K562 (cell line): Measurements from ENCODE around the gene GMPR. TPM values are rescaled to one million over a fixed set of nuclear protein-coding genes. Genes with fewer than 3 reads are reported as not detected.
A peak's percentile ranks its signal among the peaks of the same experiment; 100 is the strongest.

Experiments
- CBX8 ChIP-seq: fragments of 200-600 bp; sonication (generic); IDR thresholded peaks from 2 replicates; pipeline ENCODE4 v1.6.1; 2012; ENCODE audit warnings: borderline replicate concordance, mixed run types, low read depth, mild to moderate bottlenecking, moderate library complexity, mixed read lengths, low read length, control low read depth, inconsistent platforms; ENCODE audit not compliant: poor library complexity, severe bottlenecking; ENCODE audit errors: extremely low read depth
- DDX20 ChIP-seq: fragments of 450-650 bp; IDR thresholded peaks from 2 replicates; pipeline ENCODE4 v1.6.1; 2016; ENCODE audit warnings: missing genetic modification characterization, low read depth, mild to moderate bottlenecking, missing compliant biosample characterization, moderate library complexity
- ERF ChIP-seq: fragments of 450-650 bp; formaldehyde crosslinking; IDR thresholded peaks from 2 replicates; pipeline ENCODE4 v1.4.0; 2020; ENCODE audit warnings: mild to moderate bottlenecking, mixed read lengths
- GTF2F1 ChIP-seq: IDR thresholded peaks from 2 replicates; pipeline ENCODE4 v1.6.1; 2011; ENCODE audit warnings: low read depth, low read length, improper control_type of control experiment
- JUND ChIP-seq, 2 experiments: IDR thresholded peaks; 2 replicates in 1 of 2; 3 replicates in 1 of 2; pipeline ENCODE4 v1.6.1; 2011; ENCODE audit warnings: borderline replicate concordance in 2 of 2, low read depth in 2 of 2, low read length in 2 of 2, improper control_type of control experiment in 1 of 2, missing biosample characterization in 1 of 2, missing genetic modification characterization in 1 of 2, missing genetic modification reagents in 1 of 2
- KLF6 ChIP-seq: fragments of 250-450 bp; sonication (Bioruptor Pico); IDR thresholded peaks from 2 replicates; pipeline ENCODE4 v1.4.0; 2020; ENCODE audit warnings: mild to moderate bottlenecking, moderate library complexity, borderline replicate concordance
- LARP7 ChIP-seq: fragments of 450-650 bp; IDR thresholded peaks from 2 replicates; pipeline ENCODE4 v1.6.1; 2016
- MED1 ChIP-seq: sonication (generic); formaldehyde crosslinking; IDR thresholded peaks from 2 replicates; pipeline ENCODE4 v1.8.1; 2023; ENCODE audit warnings: missing genetic modification reagents, borderline replicate concordance
- RBM34 ChIP-seq: fragments of 200-400 bp; formaldehyde crosslinking; IDR thresholded peaks from 2 replicates; pipeline ENCODE4 v1.6.1; 2018; ENCODE audit warnings: low read length, borderline replicate concordance; ENCODE audit not compliant: insufficient read depth
- SP2 ChIP-seq: IDR thresholded peaks from 2 replicates; pipeline ENCODE4 v1.6.1; 2011; ENCODE audit warnings: mild to moderate bottlenecking, low read depth, low read length, moderate library complexity; ENCODE audit not compliant: poor library complexity, severe bottlenecking; ENCODE audit errors: extremely low read depth
- TEAD4 ChIP-seq, 2 experiments: sonication (generic) in 1 of 2; formaldehyde crosslinking in 1 of 2; IDR thresholded peaks; 2 replicates each; pipeline versions ENCODE4 v1.6.1 to v1.8.0; 2012 to 2022; ENCODE audit warnings: borderline replicate concordance in 1 of 2, inconsistent platforms in 1 of 2, low read length in 1 of 2, mild to moderate bottlenecking in 1 of 2, missing genetic modification reagents in 1 of 2
- XRCC4 ChIP-seq: IDR thresholded peaks from one replicate; pipeline ENCODE4 v1.6.1; 2011; ENCODE audit not compliant: insufficient read depth, insufficient read length; ENCODE audit errors: extremely low read depth
- ZEB2 ChIP-seq: fragments of 450-650 bp; IDR thresholded peaks from 2 replicates; pipeline ENCODE4 v1.6.1; 2016
- ZNF311 ChIP-seq: fragments of 250-450 bp; sonication (Bioruptor Pico); IDR thresholded peaks from 2 replicates; pipeline ENCODE4 v1.4.0; 2020; ENCODE audit warnings: mild to moderate bottlenecking, moderate library complexity
- ZNF583 ChIP-seq: fragments of 250-450 bp; sonication (Bioruptor Pico); IDR thresholded peaks from 2 replicates; pipeline ENCODE4 v1.4.0; 2020
- polyA plus RNA-seq, 8 experiments: library from polyadenylated mRNA; depleted of rRNA in 4 of 8; stranded (reverse) in 5 of 8; unstranded in 3 of 8; fragments of >200 nt; fragmentation: Nextera tagmentation in 2 of 8; fragmentation: Illumina TruSeq in 1 of 8; extraction: Ambion mirVana in 2 of 8; extraction: Trizol in 1 of 8; gene quantifications; 2 replicates each; pipeline versions ENCODE4 v1.2.1 to v1.2.3, GENCODE V29; 2011 to 2014; ENCODE audit warnings: inconsistent platforms in 1 of 8, missing spikeins in 1 of 8
- total RNA-seq, 7 experiments: library from RNA; depleted of rRNA in 6 of 7; stranded (reverse); fragments of >200 nt in 6 of 7; fragmentation: Illumina TruSeq in 2 of 7; extraction: Trizol in 2 of 7; gene quantifications; 2 replicates each; pipeline versions ENCODE4 v1.2.1 to v1.2.3, GENCODE V29; 2011 to 2021; ENCODE audit warnings: low replicate concordance in 1 of 7
- TF ChIP-seq, protein P1 (sequence below): sonication (generic); formaldehyde crosslinking; IDR thresholded peaks from 2 replicates; pipeline ENCODE4 v1.8.0; 2022; ENCODE audit warnings: missing genetic modification reagents, mild to moderate bottlenecking, moderate library complexity, borderline replicate concordance
- TF ChIP-seq, protein P2 (sequence below): IDR thresholded peaks from 3 replicates; pipeline ENCODE4 v1.6.1; 2011; ENCODE audit warnings: borderline replicate concordance, mild to moderate bottlenecking; ENCODE audit not compliant: insufficient read length, insufficient read depth
- TF ChIP-seq, protein P3 (sequence below): fragments of 250-450 bp; sonication (Bioruptor Pico); IDR thresholded peaks from 2 replicates; pipeline ENCODE4 v1.5.0; 2021; ENCODE audit warnings: mild to moderate bottlenecking, moderate library complexity
- TF ChIP-seq, protein P4 (sequence below): fragments of 450-650 bp; formaldehyde crosslinking; IDR thresholded peaks from 2 replicates; pipeline ENCODE4 v1.4.0; 2020; ENCODE audit warnings: mild to moderate bottlenecking, mixed read lengths

GMPR gene
- total and polyA plus RNA-seq, 9 of the 15 experiments (the other 6 are each of a cell fraction or from before 2014, with no cell fraction given): 34.6 to 83.7 (median 49.8) TPM

DNA sequence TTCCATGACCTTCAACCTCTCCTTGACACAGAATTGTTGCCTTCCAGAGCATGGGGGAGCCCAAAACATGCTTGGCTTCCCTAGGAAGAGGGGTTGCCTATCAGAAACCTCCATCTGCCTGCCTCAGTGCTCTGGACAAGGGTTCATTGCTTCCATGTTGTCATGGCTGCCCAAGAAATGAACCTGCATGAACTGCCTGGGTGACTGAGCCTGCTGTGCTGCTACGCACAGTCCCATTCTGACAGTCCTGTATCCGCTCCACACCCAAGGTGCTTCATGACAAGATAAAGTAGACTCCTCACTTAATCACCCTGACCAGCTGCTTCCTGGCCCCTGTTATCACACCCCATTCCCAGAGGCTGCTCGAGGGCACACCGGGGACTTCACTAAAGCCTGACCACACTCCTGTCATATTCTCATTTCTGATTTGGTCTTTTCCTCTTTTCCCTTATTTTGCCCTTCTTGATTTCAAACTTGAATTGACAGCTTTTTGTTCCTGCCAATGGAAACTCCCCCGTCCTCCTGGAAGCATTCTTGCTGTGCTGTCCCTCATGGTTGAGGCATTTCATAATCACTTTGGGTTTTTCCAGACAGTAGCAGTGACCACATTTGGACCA lies 31.9 kb downstream of the GMPR start (continued):
- TF ChIP-seq, protein P1, sequence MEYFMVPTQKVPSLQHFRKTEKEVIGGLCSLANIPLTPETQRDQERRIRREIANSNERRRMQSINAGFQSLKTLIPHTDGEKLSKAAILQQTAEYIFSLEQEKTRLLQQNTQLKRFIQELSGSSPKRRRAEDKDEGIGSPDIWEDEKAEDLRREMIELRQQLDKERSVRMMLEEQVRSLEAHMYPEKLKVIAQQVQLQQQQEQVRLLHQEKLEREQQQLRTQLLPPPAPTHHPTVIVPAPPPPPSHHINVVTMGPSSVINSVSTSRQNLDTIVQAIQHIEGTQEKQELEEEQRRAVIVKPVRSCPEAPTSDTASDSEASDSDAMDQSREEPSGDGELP (CRISPR knock-in tag): peak; percentile 98
- TF ChIP-seq ERF (CRISPR knock-in tag) (0 out of 2 replicates have a peak, but pooled peaks have one; percentile 47), GTF2F1 (no peak), XRCC4 (no peak), ZEB2 (peak; percentile 100), KLF6 (0 out of 2 replicates have a peak, but pooled peaks have one; percentile 16), MED1 (CRISPR knock-in tag) (no peak), ZNF583 (0 out of 2 replicates have a peak, but pooled peaks have one; percentile 45), JUND (IDR thresholded peaks at IDR 0.05; ENCODE audit: borderline replicate concordance, low read depth, low read length) (peak; percentile 81), JUND (tag; IDR thresholded peaks at IDR 0.05; ENCODE audit: borderline replicate concordance, low read depth, low read length) (peak; percentile 85; the same call in 2 of the 3 replicates), TEAD4 (IDR thresholded peaks at IDR 0.05; ENCODE audit: low read length) (peak; percentile 98), TEAD4 (CRISPR knock-in tag; IDR thresholded peaks at IDR 0.05; ENCODE audit: borderline replicate concordance) (no peak), LARP7 (no peak), DDX20 (tag) (no peak), ZNF311 (CRISPR knock-in tag) (peak; percentile 69), RBM34 (no peak), CBX8 (no peak), SP2 (no peak)
- TF ChIP-seq, protein P2, sequence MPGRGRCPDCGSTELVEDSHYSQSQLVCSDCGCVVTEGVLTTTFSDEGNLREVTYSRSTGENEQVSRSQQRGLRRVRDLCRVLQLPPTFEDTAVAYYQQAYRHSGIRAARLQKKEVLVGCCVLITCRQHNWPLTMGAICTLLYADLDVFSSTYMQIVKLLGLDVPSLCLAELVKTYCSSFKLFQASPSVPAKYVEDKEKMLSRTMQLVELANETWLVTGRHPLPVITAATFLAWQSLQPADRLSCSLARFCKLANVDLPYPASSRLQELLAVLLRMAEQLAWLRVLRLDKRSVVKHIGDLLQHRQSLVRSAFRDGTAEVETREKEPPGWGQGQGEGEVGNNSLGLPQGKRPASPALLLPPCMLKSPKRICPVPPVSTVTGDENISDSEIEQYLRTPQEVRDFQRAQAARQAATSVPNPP: no peak
- TF ChIP-seq, protein P3, sequence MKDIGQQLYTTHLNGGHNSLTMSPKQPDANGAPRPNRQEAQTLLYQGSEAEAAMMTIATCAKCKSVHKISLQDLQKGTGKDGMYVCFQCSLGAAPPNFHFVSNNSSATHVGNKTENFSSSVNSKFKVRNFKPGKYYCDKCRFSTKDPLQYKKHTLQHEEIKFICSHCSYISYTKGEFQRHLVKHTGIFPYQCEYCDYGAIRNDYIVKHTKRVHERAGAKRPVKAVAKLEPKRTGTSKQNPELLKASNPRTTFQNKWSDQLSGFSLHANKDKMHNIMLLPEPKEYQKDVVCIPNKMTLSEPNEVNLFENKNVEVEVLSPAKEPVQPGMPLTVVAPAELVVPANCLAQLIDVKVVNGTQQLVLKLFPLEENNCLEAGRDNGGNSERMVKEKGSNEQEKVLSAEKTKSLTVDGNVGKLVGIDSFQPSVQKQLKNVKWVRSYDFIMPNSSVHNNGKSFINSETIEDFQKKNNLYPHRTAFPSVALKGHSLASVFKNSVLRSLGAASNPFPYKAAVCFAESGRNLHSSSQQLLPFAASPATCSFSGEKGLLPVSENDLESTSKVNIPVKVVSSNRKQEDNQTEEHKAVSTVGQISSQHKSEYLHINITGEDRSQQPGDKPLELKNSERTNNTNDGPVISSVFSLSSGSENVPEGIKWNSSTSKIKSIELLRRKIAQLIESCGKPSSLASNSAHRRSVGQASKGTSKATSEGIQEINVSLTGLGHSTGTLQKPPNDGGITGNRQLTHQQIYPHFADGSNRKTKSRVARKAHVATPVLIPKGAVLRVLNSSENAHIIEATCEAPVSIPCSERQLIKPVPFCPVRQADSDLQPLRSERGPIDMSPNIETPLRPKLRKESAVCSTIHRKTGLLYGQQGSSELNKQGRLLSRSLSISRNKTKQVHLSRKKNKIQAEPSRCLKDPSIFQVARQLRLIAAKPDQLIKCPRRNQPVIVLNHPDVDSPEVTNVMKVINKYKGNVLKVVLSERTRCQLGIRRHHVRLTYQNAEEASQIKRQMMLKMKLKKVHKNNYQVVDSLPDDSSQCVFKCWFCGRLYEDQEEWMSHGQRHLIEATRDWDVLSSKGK (CRISPR knock-in tag): no peak
- TF ChIP-seq, protein P4, sequence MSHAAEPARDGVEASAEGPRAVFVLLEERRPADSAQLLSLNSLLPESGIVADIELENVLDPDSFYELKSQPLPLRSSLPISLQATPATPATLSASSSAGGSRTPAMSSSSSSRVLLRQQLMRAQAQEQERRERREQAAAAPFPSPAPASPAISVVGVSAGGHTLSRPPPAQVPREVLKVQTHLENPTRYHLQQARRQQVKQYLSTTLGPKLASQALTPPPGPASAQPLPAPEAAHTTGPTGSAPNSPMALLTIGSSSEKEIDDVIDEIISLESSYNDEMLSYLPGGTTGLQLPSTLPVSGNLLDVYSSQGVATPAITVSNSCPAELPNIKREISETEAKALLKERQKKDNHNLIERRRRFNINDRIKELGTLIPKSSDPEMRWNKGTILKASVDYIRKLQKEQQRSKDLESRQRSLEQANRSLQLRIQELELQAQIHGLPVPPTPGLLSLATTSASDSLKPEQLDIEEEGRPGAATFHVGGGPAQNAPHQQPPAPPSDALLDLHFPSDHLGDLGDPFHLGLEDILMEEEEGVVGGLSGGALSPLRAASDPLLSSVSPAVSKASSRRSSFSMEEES (CRISPR knock-in tag): no peak
